ENCODE data around the gene EVX2. TPM values are rescaled to one million over a fixed set of nuclear protein-coding genes. Genes with fewer than 3 reads are reported as not detected.
A peak's percentile ranks its signal among the peaks of the same experiment; 100 is the strongest.

The EVX2 gene
- total and polyA plus RNA-seq, 5 experiments from 2014 or later = not detected

- Mint-ChIP-seq H3K36me3 (peaks cover 8 to 36% (median 8%) of the 10 kb centered on the region in 3 donors), H3K4me3 (peak overlapping the region in 1 of 10 donors; percentile 14), H3K9me3 (peaks cover under 1 to 42% (median 19%) of the 10 kb centered on the region in 9 donors), H3K27me3 (peaks cover 71 to 95% (median 83%) of the 10 kb centered on the region in 5 donors), H3K4me1 (peaks cover 2 to 12% (median 4%) of the 10 kb centered on the region in 4 donors), H3K27ac (peak overlapping the region in 1 of 10 donors; percentile 73)
- POLR2A ChIA-PET = no interaction called here
- ATAC-seq = no peak
- DNase-seq = no peak
Observed at GRCh38 chr2:176072951-176073904, 10.5 kb downstream of the EVX2 start.

- POLR2A ChIA-PET = no interaction called here
- Mint-ChIP-seq H3K9me3 (peaks cover 0 to 39% (median 18%) of the 10 kb centered on the region in 9 donors), H3K36me3 (peaks cover 6 to 34% (median 8%) of the 10 kb centered on the region in 3 donors), H3K27me3 (peaks cover 71 to 100% (median 85%) of the 10 kb centered on the region in 5 donors), H3K4me1 (peaks cover 3 to 12% (median 7%) of the 10 kb centered on the region in 4 donors), H3K27ac (no peak overlapping the region), H3K4me3 (no peak overlapping the region)
- ATAC-seq (no peak), DNase-seq (no peak)
Observed at GRCh38 chr2:176072292-176072669, 11.5 kb downstream of the EVX2 start.

GRCh38 chr2:176071330-176072291, 12.2 kb downstream of the EVX2 start:
- peak overlapping the region in 1 of 10 donors; percentile 26 for H3K27ac Mint-ChIP-seq
- H3K9me3 Mint-ChIP-seq = peaks cover 0 to 34% (median 14%) of the 10 kb centered on the region in 9 donors
- DNase-seq (no peak), ATAC-seq (no peak)
- POLR2A ChIA-PET = no interaction called here
- peaks cover 6 to 33% (median 8%) of the 10 kb centered on the region in 3 donors for H3K36me3 Mint-ChIP-seq
- H3K4me3 Mint-ChIP-seq = no peak overlapping the region
- H3K27me3 Mint-ChIP-seq = peaks cover 66 to 95% (median 80%) of the 10 kb centered on the region in 5 donors
- H3K4me1 Mint-ChIP-seq = peaks cover 3 to 12% (median 9%) of the 10 kb centered on the region in 4 donors

DNA sequence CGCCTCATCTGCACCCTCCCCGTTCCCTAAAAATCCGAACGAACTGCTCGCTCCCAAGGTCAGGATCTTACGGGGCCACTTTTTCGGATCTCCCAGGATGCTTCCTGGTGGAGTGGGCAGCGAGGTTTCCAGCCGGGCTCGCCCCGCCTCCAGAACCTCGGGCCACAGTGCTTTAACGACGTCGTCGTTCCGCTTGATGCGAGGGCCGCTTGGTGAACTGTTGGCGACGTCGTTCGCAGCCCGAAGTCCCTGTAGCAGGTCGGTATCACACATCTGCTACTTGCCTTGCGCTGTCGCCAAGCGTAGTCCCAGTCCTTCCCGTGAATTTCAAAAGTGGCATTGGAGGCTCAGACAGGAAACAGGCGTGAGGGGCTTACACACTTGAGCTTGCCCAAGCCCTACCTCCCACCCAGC, 15.3 kb downstream of the EVX2 start:
- Mint-ChIP-seq H3K36me3 (peaks cover 0 to 12% (median 3%) of the 10 kb centered on the region in 3 donors), H3K27me3 (peaks cover 66 to 95% (median 78%) of the 10 kb centered on the region in 5 donors), H3K27ac (no peak overlapping the region), H3K9me3 (peaks cover 0 to 10% (median under 1%) of the 10 kb centered on the region in 9 donors), H3K4me3 (no peak overlapping the region), H3K4me1 (peaks cover 3 to 14% (median 9%) of the 10 kb centered on the region in 4 donors)
- DNase-seq (no peak), ATAC-seq (no peak)
- POLR2A ChIA-PET = no interaction called here

- POLR2A ChIA-PET = no interaction called here
- DNase-seq = no peak
- Mint-ChIP-seq H3K36me3 (peaks cover 0 to 6% (median 3%) of the 10 kb centered on the region in 3 donors), H3K4me3 (peak overlapping the region in 6 of 10 donors; percentile 4 to 52 (median 37)), H3K9me3 (peaks cover 0 to 6% (median 0%) of the 10 kb centered on the region in 9 donors), H3K27me3 (peaks cover 59 to 95% (median 76%) of the 10 kb centered on the region in 5 donors), H3K27ac (no peak overlapping the region), H3K4me1 (peaks cover 2 to 14% (median 9%) of the 10 kb centered on the region in 4 donors)
- no peak for ATAC-seq
Observed at GRCh38 chr2:176067589-176068418, 16.0 kb downstream of the EVX2 start.

DNA sequence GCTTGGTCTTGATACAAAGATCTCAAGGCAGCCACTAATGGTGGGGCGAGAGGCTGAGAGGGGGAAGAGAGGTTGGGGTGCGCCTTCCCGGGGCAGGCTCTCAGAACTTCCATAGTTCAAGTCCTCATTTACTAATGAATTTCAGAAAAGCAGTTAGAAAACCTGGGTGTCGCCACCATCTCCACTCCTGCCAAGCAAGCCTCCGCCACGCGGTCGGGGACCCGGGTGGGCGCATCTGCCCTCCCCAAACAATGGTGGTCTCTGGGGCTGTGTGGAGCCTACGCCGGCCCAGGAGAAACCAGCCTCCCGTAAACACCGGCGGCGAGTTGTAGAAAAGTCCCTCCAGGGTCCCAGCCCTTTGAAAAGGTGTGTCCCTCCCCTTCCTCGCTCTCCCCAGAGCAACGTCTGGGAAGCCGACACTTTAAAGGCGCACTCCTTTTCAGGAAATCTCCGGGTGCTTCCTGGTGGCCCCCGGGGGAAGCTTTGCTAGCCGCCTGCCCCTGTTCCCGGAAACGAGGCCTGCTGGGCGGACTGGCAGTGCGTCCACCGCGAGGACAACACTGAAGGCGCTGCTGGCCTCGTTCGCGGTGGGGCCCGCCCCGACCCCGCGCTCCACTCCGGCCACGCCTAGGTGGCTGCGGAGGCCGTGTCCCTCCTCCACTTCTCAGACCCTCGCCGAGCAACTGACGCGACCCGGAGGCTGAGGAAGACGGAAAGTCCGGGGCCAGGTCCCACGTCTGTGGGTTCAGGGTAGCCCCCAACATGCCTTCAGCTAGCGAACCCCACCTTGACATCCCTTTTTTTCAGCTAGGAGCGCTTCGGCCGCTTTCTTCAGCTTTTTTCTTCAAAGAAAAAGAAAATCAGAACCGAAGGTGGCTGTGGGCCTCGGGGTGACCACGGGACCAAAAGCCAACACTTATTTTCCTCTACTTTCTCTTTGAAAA, 16.8 kb downstream of the EVX2 start:
- peaks cover 0 to 6% (median 3%) of the 10 kb centered on the region in 3 donors for H3K36me3 Mint-ChIP-seq
- ATAC-seq = no peak
- peak overlapping the region in 5 of 10 donors; percentile 4 to 52 (median 33) for H3K4me3 Mint-ChIP-seq
- POLR2A ChIA-PET = no interaction called here
- no peak overlapping the region for H3K27ac Mint-ChIP-seq
- H3K4me1 Mint-ChIP-seq = peaks cover 0 to 14% (median 7%) of the 10 kb centered on the region in 4 donors
- H3K9me3 Mint-ChIP-seq = peaks cover 0 to 3% (median 0%) of the 10 kb centered on the region in 9 donors
- no peak for DNase-seq
- peaks cover 60 to 95% (median 76%) of the 10 kb centered on the region in 5 donors for H3K27me3 Mint-ChIP-seq

- H3K27ac Mint-ChIP-seq = no peak overlapping the region
- peaks cover 0 to 14% (median 6%) of the 10 kb centered on the region in 4 donors for H3K4me1 Mint-ChIP-seq
- peaks cover 37 to 79% (median 61%) of the 10 kb centered on the region in 5 donors for H3K27me3 Mint-ChIP-seq
- peaks cover 0 to 4% (median 0%) of the 10 kb centered on the region in 9 donors for H3K9me3 Mint-ChIP-seq
- ATAC-seq = no peak
- POLR2A ChIA-PET = no interaction called here
- no peak for DNase-seq
- no peak overlapping the region for H3K4me3 Mint-ChIP-seq
- peaks cover 0 to 4% (median 0%) of the 10 kb centered on the region in 3 donors for H3K36me3 Mint-ChIP-seq
Observed at GRCh38 chr2:176063958-176064357, 19.8 kb downstream of the EVX2 start.

- H3K9me3 Mint-ChIP-seq = peaks cover 0 to 4% (median 0%) of the 10 kb centered on the region in 9 donors
- H3K36me3 Mint-ChIP-seq = peaks cover 0 to 4% (median 0%) of the 10 kb centered on the region in 3 donors
- ATAC-seq (no peak), DNase-seq (no peak)
- peaks cover 32 to 66% (median 41%) of the 10 kb centered on the region in 5 donors for H3K27me3 Mint-ChIP-seq
- no peak overlapping the region for H3K4me3 Mint-ChIP-seq
- H3K27ac Mint-ChIP-seq = no peak overlapping the region
- H3K4me1 Mint-ChIP-seq = no peaks in the 10 kb centered on the region
- POLR2A ChIA-PET = no interaction called here
Observed at GRCh38 chr2:176056406-176056805, 27.4 kb downstream of the EVX2 start.

DNA sequence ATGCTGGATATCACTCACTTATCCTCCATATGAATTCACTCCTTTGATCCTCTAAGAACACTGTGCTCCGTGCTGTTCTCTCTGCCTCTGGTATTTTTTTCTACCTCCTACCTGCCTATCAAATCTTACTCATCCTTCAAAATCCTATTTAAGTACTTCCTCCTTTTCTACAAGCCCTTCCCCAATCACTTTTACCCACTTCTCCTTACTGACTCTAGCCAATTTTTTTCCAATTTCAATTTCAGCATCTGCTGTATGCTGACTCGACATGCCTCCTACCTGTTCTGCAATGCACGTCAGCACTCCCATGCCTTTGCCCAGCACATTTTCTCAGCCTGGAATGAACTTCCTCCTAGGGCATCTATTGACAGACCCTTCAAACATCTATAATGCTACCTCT, 44.4 kb downstream of the EVX2 start:
- POLR2A ChIA-PET = no interaction called here
- peaks cover 0 to 12% (median 5%) of the 10 kb centered on the region in 3 donors for H3K36me3 Mint-ChIP-seq
- no peak overlapping the region for H3K27ac Mint-ChIP-seq
- H3K4me3 Mint-ChIP-seq = no peak overlapping the region
- H3K27me3 Mint-ChIP-seq = peaks cover 16 to 44% (median 26%) of the 10 kb centered on the region in 5 donors
- DNase-seq (no peak), ATAC-seq (no peak)
- H3K4me1 Mint-ChIP-seq = no peaks in the 10 kb centered on the region
- peaks cover 0 to 20% (median 4%) of the 10 kb centered on the region in 9 donors for H3K9me3 Mint-ChIP-seq

DNA sequence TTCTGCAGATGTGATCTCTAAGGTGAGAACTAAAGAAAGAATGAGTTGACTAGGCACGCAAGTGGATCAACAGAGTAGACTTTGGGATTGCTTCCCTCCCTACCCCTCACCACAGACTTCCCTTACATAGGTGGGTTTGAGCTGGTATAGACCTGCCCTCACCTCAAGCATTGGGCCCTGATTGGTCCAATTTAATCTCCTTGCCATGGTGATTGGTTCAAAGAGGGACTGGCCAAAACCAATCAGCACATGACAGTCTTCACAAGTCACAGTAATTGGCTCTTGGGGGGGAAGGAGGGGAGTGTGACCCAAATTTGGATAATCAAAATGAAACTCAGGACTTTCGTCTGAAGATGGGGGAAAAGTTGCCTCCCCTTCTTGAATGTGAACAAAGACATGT, 45.1 kb downstream of the EVX2 start:
- no peak for ATAC-seq
- Mint-ChIP-seq H3K27ac (no peak overlapping the region), H3K4me3 (no peak overlapping the region), H3K4me1 (no peaks in the 10 kb centered on the region), H3K9me3 (peaks cover 0 to 16% (median 4%) of the 10 kb centered on the region in 9 donors), H3K27me3 (peaks cover 16 to 49% (median 26%) of the 10 kb centered on the region in 5 donors), H3K36me3 (peaks cover 0 to 12% (median 2%) of the 10 kb centered on the region in 3 donors)
- no peak for DNase-seq
- POLR2A ChIA-PET = no interaction called here
